ENCODE measurements around the gene N4BP3. TPM values are rescaled to one million over a fixed set of nuclear protein-coding genes. Genes with fewer than 3 reads are reported as not detected.
A peak's percentile ranks its signal among the peaks of the same experiment; 100 is the strongest.

The N4BP3 gene
- total and polyA plus RNA-seq, 2 of the 13 experiments (the other 11 are each of a cell fraction or from before 2014, with no cell fraction given) = 0.13 TPM; not detected in 1

- no peak; the same call in 1 of the 2 replicates for TF ChIP-seq MEIS2 (CRISPR knock-in tag; IDR thresholded peaks at IDR 0.05)
- TF ChIP-seq PAXIP1 (CRISPR knock-in tag; conservative IDR thresholded peaks at IDR 0.05) = 0 out of 2 replicates have a peak, but pooled peaks have one; percentile 30
- TF ChIP-seq CCAR2 (optimal IDR thresholded peaks at IDR 0.05; ENCODE audit: low read depth, low read length) = no peak
- peak; percentile 21; the same call in 1 of the 2 replicates for TF ChIP-seq ZNF160 (CRISPR knock-in tag; IDR thresholded peaks at IDR 0.05)
- 0 out of 2 replicates have a peak, but pooled peaks have one; percentile 21 for TF ChIP-seq KAT7 (CRISPR knock-in tag; IDR thresholded peaks at IDR 0.05; ENCODE audit: borderline replicate concordance)
- no peak for TF ChIP-seq ZNF382 (CRISPR knock-in tag; IDR thresholded peaks at IDR 0.05; ENCODE audit: borderline replicate concordance)
- peak; percentile 33; the same call in 1 of the 2 replicates for TF ChIP-seq ZNF460 (CRISPR knock-in tag; IDR thresholded peaks at IDR 0.05; ENCODE audit: borderline replicate concordance)
- no peak for TF ChIP-seq NR1H2 (CRISPR knock-in tag; IDR thresholded peaks at IDR 0.05; ENCODE audit: borderline replicate concordance, low read depth)
- 0 out of 2 replicates have a peak, but pooled peaks have one; percentile 30 for TF ChIP-seq NFAT5 (CRISPR knock-in tag; IDR thresholded peaks at IDR 0.05)
- TF ChIP-seq MNT (IDR thresholded peaks at IDR 0.05) = no peak
- TF ChIP-seq ZNF574 (CRISPR knock-in tag; IDR thresholded peaks at IDR 0.05) = peak; percentile 87
- TF ChIP-seq THYN1 (CRISPR knock-in tag; IDR thresholded peaks at IDR 0.05; ENCODE audit: borderline replicate concordance, low read depth) = 0 out of 2 replicates have a peak, but pooled peaks have one; percentile 32
- 0 out of 2 replicates have a peak, but pooled peaks have one; percentile 48 for TF ChIP-seq ZBTB7A (CRISPR knock-in tag; IDR thresholded peaks at IDR 0.05)
Observed at GRCh38 chr5:178130576-178131445, 17.5 kb downstream of the N4BP3 start, which contains the start of gene RMND5B (continued).
